Mucosa of stomach (tissue), 1 donor: ENCODE data around the gene RAB10.
"Not testable (repeated sequence)": the region's sequence is repeated elsewhere in the genome, so short reads cannot be mapped to it uniquely, and the experiment has no call there.

Source experiments
- H3K27me3 ChIP-seq: one replicate; pipeline ENCODE4 v1.7.0; 2013; ENCODE audit warnings: mild to moderate bottlenecking, low read length; ENCODE audit not compliant: control insufficient read depth, insufficient read depth
- H3K36me3 ChIP-seq: one replicate; pipeline ENCODE4 v1.7.0; 2013; ENCODE audit warnings: low read length; ENCODE audit not compliant: control insufficient read depth, insufficient read depth
- H3K4me1 ChIP-seq: one replicate; pipeline ENCODE4 v1.7.0; 2013; ENCODE audit warnings: mild to moderate bottlenecking, low read length; ENCODE audit not compliant: control insufficient read depth, insufficient read depth
- H3K4me3 ChIP-seq: one replicate; pipeline ENCODE4 v1.7.0; 2013; ENCODE audit warnings: low read length
- H3K9ac ChIP-seq: one replicate; pipeline ENCODE4 v1.7.0; 2013; ENCODE audit warnings: mild to moderate bottlenecking, low read length, moderate library complexity
- H3K9me3 ChIP-seq: one replicate; pipeline ENCODE4 v1.7.0; 2013; ENCODE audit warnings: mild to moderate bottlenecking, low read length, moderate library complexity; ENCODE audit not compliant: control insufficient read depth
- donor health status: Pancreatic carcinoma.

Gene RAB10

GRCh38 chr2:26086155-26086637 is 52.3 kb downstream of the RAB10 start:
- H3K4me1 ChIP-seq, result no peaks in the 10 kb centered on the region
- H3K9ac ChIP-seq, result no peak overlapping the region
- H3K27me3 ChIP-seq, result no peaks in the 10 kb centered on the region
- H3K4me3 ChIP-seq, result no peak overlapping the region
- H3K9me3 ChIP-seq, result no peaks in the 10 kb centered on the region
- H3K36me3 ChIP-seq, result no peaks in the 10 kb centered on the region

- no peak overlapping the region for H3K9ac ChIP-seq
- H3K36me3 ChIP-seq, result no peaks in the 10 kb centered on the region
- no peaks in the 10 kb centered on the region for H3K9me3 ChIP-seq
- no peaks in the 10 kb centered on the region for H3K27me3 ChIP-seq
- no peak overlapping the region for H3K4me3 ChIP-seq
- no peaks in the 10 kb centered on the region for H3K4me1 ChIP-seq
Observed at GRCh38 chr2:26086779-26087178, 52.9 kb downstream of the RAB10 start.

- H3K4me1 ChIP-seq, result no peaks in the 10 kb centered on the region
- H3K4me3 ChIP-seq, result no peak overlapping the region
- H3K9ac ChIP-seq, result no peak overlapping the region
- H3K27me3 ChIP-seq, result no peaks in the 10 kb centered on the region
- H3K9me3 ChIP-seq, result no peaks in the 10 kb centered on the region
- no peaks in the 10 kb centered on the region for H3K36me3 ChIP-seq
Observed at GRCh38 chr2:26088038-26088643, 54.3 kb downstream of the RAB10 start.

- not testable (repeated sequence) for H3K4me1 ChIP-seq, H3K27me3 ChIP-seq, H3K9me3 ChIP-seq
Observed at GRCh38 chr2:26088931-26089330, 55.0 kb downstream of the RAB10 start.

GRCh38 chr2:26089337-26089736 is 55.5 kb downstream of the RAB10 start:
- Histone ChIP-seq H3K4me1 (no peaks in the 10 kb centered on the region), H3K4me3 (no peak overlapping the region), H3K27me3 (no peaks in the 10 kb centered on the region), H3K9me3 (no peaks in the 10 kb centered on the region), H3K36me3 (no peaks in the 10 kb centered on the region), H3K9ac (no peak overlapping the region)

More at GRCh38 chr2:26088931-26089330, 55.0 kb downstream of the RAB10 start:
- H3K9ac ChIP-seq, H3K36me3 ChIP-seq, H3K4me3 ChIP-seq: not testable (repeated sequence)

- Histone ChIP-seq H3K27me3 (no peaks in the 10 kb centered on the region), H3K4me3 (no peak overlapping the region), H3K4me1 (no peaks in the 10 kb centered on the region), H3K9ac (no peak overlapping the region), H3K9me3 (no peaks in the 10 kb centered on the region), H3K36me3 (no peaks in the 10 kb centered on the region)
Observed at GRCh38 chr2:26095758-26096157, 61.9 kb downstream of the RAB10 start.

GRCh38 chr2:26099933-26100332 is 66.0 kb downstream of the RAB10 start:
- Histone ChIP-seq H3K36me3 (no peaks in the 10 kb centered on the region), H3K9me3 (no peaks in the 10 kb centered on the region), H3K4me3 (no peak overlapping the region), H3K9ac (no peak overlapping the region), H3K27me3 (no peaks in the 10 kb centered on the region), H3K4me1 (no peaks in the 10 kb centered on the region)

- no peak overlapping the region for H3K4me3 ChIP-seq
- H3K9ac ChIP-seq, result no peak overlapping the region
- H3K27me3 ChIP-seq, result no peaks in the 10 kb centered on the region
- H3K36me3 ChIP-seq, result no peaks in the 10 kb centered on the region
- no peaks in the 10 kb centered on the region for H3K9me3 ChIP-seq
- H3K4me1 ChIP-seq, result no peaks in the 10 kb centered on the region
Observed at GRCh38 chr2:26100384-26100783, 66.5 kb downstream of the RAB10 start.

- H3K36me3 ChIP-seq, result no peaks in the 10 kb centered on the region
- H3K9me3 ChIP-seq, result no peaks in the 10 kb centered on the region
- H3K27me3 ChIP-seq, result no peaks in the 10 kb centered on the region
- H3K9ac ChIP-seq, result no peak overlapping the region
- H3K4me3 ChIP-seq, result no peak overlapping the region
- H3K4me1 ChIP-seq, result no peaks in the 10 kb centered on the region
Observed at GRCh38 chr2:26103752-26104151, 69.9 kb downstream of the RAB10 start.

GRCh38 chr2:26108701-26109100 is 74.8 kb downstream of the RAB10 start:
- not testable (repeated sequence) for H3K4me3 ChIP-seq, H3K9ac ChIP-seq, H3K4me1 ChIP-seq, H3K9me3 ChIP-seq, H3K36me3 ChIP-seq, H3K27me3 ChIP-seq

- no peak overlapping the region for H3K4me3 ChIP-seq
- no peak overlapping the region for H3K9ac ChIP-seq
- peaks cover 5% of the 10 kb centered on the region for H3K36me3 ChIP-seq
- no peaks in the 10 kb centered on the region for H3K4me1 ChIP-seq
- no peaks in the 10 kb centered on the region for H3K9me3 ChIP-seq
- H3K27me3 ChIP-seq, result no peaks in the 10 kb centered on the region
Observed at GRCh38 chr2:26112201-26112600, 78.3 kb downstream of the RAB10 start.

GRCh38 chr2:26114151-26114550 is 80.3 kb downstream of the RAB10 start:
- peaks cover 5% of the 10 kb centered on the region for H3K36me3 ChIP-seq

GRCh38 chr2:26118682-26119081 is 84.8 kb downstream of the RAB10 start:
- Histone ChIP-seq H3K4me1 (no peaks in the 10 kb centered on the region), H3K9me3 (no peaks in the 10 kb centered on the region), H3K36me3 (no peaks in the 10 kb centered on the region), H3K4me3 (no peak overlapping the region), H3K9ac (no peak overlapping the region), H3K27me3 (no peaks in the 10 kb centered on the region)

More at GRCh38 chr2:26114151-26114550, 80.3 kb downstream of the RAB10 start:
- Histone ChIP-seq H3K27me3 (no peaks in the 10 kb centered on the region), H3K9me3 (no peaks in the 10 kb centered on the region), H3K9ac (no peak overlapping the region), H3K4me3 (no peak overlapping the region), H3K4me1 (no peaks in the 10 kb centered on the region)
